ACC112 (cell line): ENCODE data around the gene DAPL1.

Experiments used
- H2AFZ ChIP-seq: fragments of 200-600 bp; sonication (generic); one replicate; pipeline ENCODE4 v1.6.0; 2017; ENCODE audit warnings: antibody characterized with exemption, low read length; ENCODE audit not compliant: unreplicated experiment
- H3K27ac ChIP-seq: fragments of 200-600 bp; sonication (generic); 2 replicates; pipeline ENCODE4 v1.5.1; 2014; ENCODE audit warnings: low read depth, mild to moderate bottlenecking, antibody characterized with exemption, low read length, moderate library complexity
- H3K27me3 ChIP-seq: fragments of 200-600 bp; sonication (generic); 2 replicates; pipeline ENCODE4 v1.6.1; 2014; ENCODE audit warnings: mild to moderate bottlenecking, antibody characterized with exemption, low read length, moderate library complexity, mixed read lengths; ENCODE audit not compliant: insufficient read depth
- H3K36me3 ChIP-seq: fragments of 200-600 bp; sonication (generic); 2 replicates; pipeline ENCODE4 v1.6.1; 2016; ENCODE audit warnings: mild to moderate bottlenecking, antibody characterized with exemption, low read length, moderate library complexity, mixed read lengths; ENCODE audit not compliant: insufficient read depth
- H3K4me1 ChIP-seq: fragments of 200-600 bp; sonication (generic); one replicate; pipeline ENCODE4 v1.6.1; 2016; ENCODE audit warnings: low read length, mixed read lengths; ENCODE audit not compliant: insufficient read depth, unreplicated experiment, control insufficient read depth
- H3K4me3 ChIP-seq: fragments of 200-600 bp; sonication (generic); 2 replicates; pipeline ENCODE4 v1.5.1; 2014; ENCODE audit warnings: mild to moderate bottlenecking, low read depth, low read length
- H3K79me2 ChIP-seq: fragments of 200-600 bp; sonication (generic); one replicate; pipeline ENCODE4 v1.6.0; 2016; ENCODE audit warnings: low read length; ENCODE audit not compliant: control insufficient read depth, unreplicated experiment, insufficient read depth

The DAPL1 gene

GRCh38 chr2:158756976-158757375 lies 38.1 kb upstream of the DAPL1 start:
- peaks cover 8% of the 10 kb centered on the region for H3K27me3 ChIP-seq
- H3K4me3 ChIP-seq, result no peak overlapping the region
- H3K36me3 ChIP-seq, result no peaks in the 10 kb centered on the region
- H3K79me2 ChIP-seq, result no peaks in the 10 kb centered on the region
- no peaks in the 10 kb centered on the region for H3K4me1 ChIP-seq
- no peak overlapping the region for H2AFZ ChIP-seq
- no peak overlapping the region for H3K27ac ChIP-seq

- Histone ChIP-seq H3K36me3 (no peaks in the 10 kb centered on the region), H2AFZ (no peak overlapping the region), H3K79me2 (no peaks in the 10 kb centered on the region), H3K27me3 (no peaks in the 10 kb centered on the region), H3K4me3 (no peak overlapping the region), H3K4me1 (no peaks in the 10 kb centered on the region), H3K27ac (no peak overlapping the region)
These were observed 34.2 kb upstream of the DAPL1 start for GRCh38 chr2:158760887-158761286.

GRCh38 chr2:158761621-158762020 lies 33.5 kb upstream of the DAPL1 start:
- no peak overlapping the region for H2AFZ ChIP-seq
- no peak overlapping the region for H3K27ac ChIP-seq
- H3K4me3 ChIP-seq, result no peak overlapping the region
- no peaks in the 10 kb centered on the region for H3K79me2 ChIP-seq
- no peaks in the 10 kb centered on the region for H3K4me1 ChIP-seq
- H3K27me3 ChIP-seq, result no peaks in the 10 kb centered on the region
- no peaks in the 10 kb centered on the region for H3K36me3 ChIP-seq

GRCh38 chr2:158762336-158762735 lies 32.8 kb upstream of the DAPL1 start:
- H3K4me3 ChIP-seq, result no peak overlapping the region
- H3K27ac ChIP-seq, result no peak overlapping the region
- H3K27me3 ChIP-seq, result peaks cover 3% of the 10 kb centered on the region; the same call in 1 of the 2 replicates
- no peak overlapping the region for H2AFZ ChIP-seq
- no peaks in the 10 kb centered on the region for H3K4me1 ChIP-seq
- H3K79me2 ChIP-seq, result no peaks in the 10 kb centered on the region
- H3K36me3 ChIP-seq, result no peaks in the 10 kb centered on the region

- H2AFZ ChIP-seq, result no peak overlapping the region
- no peak overlapping the region for H3K27ac ChIP-seq
- no peak overlapping the region for H3K4me3 ChIP-seq
- H3K27me3 ChIP-seq, result peaks cover 4% of the 10 kb centered on the region; the same call in 1 of the 2 replicates
- no peaks in the 10 kb centered on the region for H3K4me1 ChIP-seq
- no peaks in the 10 kb centered on the region for H3K79me2 ChIP-seq
- H3K36me3 ChIP-seq, result no peaks in the 10 kb centered on the region
These were observed 28.6 kb upstream of the DAPL1 start for GRCh38 chr2:158766524-158766923.

- Histone ChIP-seq H3K4me1 (no peaks in the 10 kb centered on the region), H3K4me3 (no peak overlapping the region), H3K79me2 (no peaks in the 10 kb centered on the region), H2AFZ (no peak overlapping the region), H3K36me3 (no peaks in the 10 kb centered on the region), H3K27ac (no peak overlapping the region), H3K27me3 (no peaks in the 10 kb centered on the region)
These were observed 22.6 kb upstream of the DAPL1 start for GRCh38 chr2:158772306-158773078.

GRCh38 chr2:158773121-158773520 lies 22.0 kb upstream of the DAPL1 start:
- no peak overlapping the region for H3K4me3 ChIP-seq
- no peaks in the 10 kb centered on the region for H3K4me1 ChIP-seq
- H3K79me2 ChIP-seq, result no peaks in the 10 kb centered on the region
- no peak overlapping the region for H2AFZ ChIP-seq
- H3K27ac ChIP-seq, result no peak overlapping the region
- no peaks in the 10 kb centered on the region for H3K27me3 ChIP-seq
- H3K36me3 ChIP-seq, result no peaks in the 10 kb centered on the region

- H3K27me3 ChIP-seq, result no peaks in the 10 kb centered on the region
- no peak overlapping the region for H3K27ac ChIP-seq
- no peaks in the 10 kb centered on the region for H3K79me2 ChIP-seq
- H3K4me1 ChIP-seq, result no peaks in the 10 kb centered on the region
- H3K36me3 ChIP-seq, result no peaks in the 10 kb centered on the region
- no peak overlapping the region for H3K4me3 ChIP-seq
- H2AFZ ChIP-seq, result no peak overlapping the region
These were observed 20.4 kb upstream of the DAPL1 start for GRCh38 chr2:158774681-158775080.

- Histone ChIP-seq H2AFZ (no peak overlapping the region), H3K27me3 (no peaks in the 10 kb centered on the region), H3K27ac (no peak overlapping the region), H3K4me1 (no peaks in the 10 kb centered on the region), H3K4me3 (no peak overlapping the region), H3K36me3 (no peaks in the 10 kb centered on the region), H3K79me2 (no peaks in the 10 kb centered on the region)
These were observed 19.7 kb upstream of the DAPL1 start for GRCh38 chr2:158775273-158776027.

- Histone ChIP-seq H2AFZ (no peak overlapping the region), H3K36me3 (no peaks in the 10 kb centered on the region), H3K79me2 (no peaks in the 10 kb centered on the region), H3K27ac (no peak overlapping the region), H3K4me1 (peaks cover 2% of the 10 kb centered on the region), H3K4me3 (no peak overlapping the region), H3K27me3 (no peaks in the 10 kb centered on the region)
These were observed 18.9 kb upstream of the DAPL1 start for GRCh38 chr2:158776231-158776630.

- Histone ChIP-seq H3K4me1 (peaks cover 10% of the 10 kb centered on the region), H3K27ac (no peak overlapping the region), H3K27me3 (no peaks in the 10 kb centered on the region), H2AFZ (peak overlapping the region; percentile 53), H3K4me3 (no peak overlapping the region), H3K79me2 (no peaks in the 10 kb centered on the region), H3K36me3 (no peaks in the 10 kb centered on the region)
These were observed 18.0 kb upstream of the DAPL1 start for GRCh38 chr2:158777077-158777476.
